SHP77 (cell line): ENCODE results near the gene PHF5A.
"Not testable (repeated sequence)": the region's sequence is repeated elsewhere in the genome, so short reads cannot be mapped to it uniquely, and the experiment has no call there.

ENCODE experiments used
- DNase-seq, 2 experiments: peaks; one replicate each; lab custom pipeline; 2025; lab: John Stamatoyannopoulos, UW

Gene PHF5A

DNA sequence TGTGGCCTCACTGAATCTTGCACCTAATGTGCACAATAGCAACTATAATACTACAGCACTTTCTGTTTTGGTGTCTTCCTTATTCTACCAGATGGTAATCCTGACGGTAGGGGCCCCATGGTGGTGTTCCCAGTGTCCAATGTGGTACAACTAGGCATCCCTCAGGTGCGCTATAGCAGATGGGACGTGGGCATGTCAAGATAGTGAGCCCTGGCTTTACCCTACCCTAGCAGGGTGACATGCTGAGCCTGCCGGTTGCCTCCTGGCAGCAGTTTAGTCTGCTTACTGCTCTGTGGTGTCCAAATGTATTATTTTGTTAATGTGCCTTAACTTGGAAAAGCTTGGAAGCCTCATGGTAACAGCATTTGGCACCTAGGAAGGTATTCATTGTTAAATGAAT is 19.6 kb upstream of the PHF5A start:
- DNase-seq: no peak

DNA sequence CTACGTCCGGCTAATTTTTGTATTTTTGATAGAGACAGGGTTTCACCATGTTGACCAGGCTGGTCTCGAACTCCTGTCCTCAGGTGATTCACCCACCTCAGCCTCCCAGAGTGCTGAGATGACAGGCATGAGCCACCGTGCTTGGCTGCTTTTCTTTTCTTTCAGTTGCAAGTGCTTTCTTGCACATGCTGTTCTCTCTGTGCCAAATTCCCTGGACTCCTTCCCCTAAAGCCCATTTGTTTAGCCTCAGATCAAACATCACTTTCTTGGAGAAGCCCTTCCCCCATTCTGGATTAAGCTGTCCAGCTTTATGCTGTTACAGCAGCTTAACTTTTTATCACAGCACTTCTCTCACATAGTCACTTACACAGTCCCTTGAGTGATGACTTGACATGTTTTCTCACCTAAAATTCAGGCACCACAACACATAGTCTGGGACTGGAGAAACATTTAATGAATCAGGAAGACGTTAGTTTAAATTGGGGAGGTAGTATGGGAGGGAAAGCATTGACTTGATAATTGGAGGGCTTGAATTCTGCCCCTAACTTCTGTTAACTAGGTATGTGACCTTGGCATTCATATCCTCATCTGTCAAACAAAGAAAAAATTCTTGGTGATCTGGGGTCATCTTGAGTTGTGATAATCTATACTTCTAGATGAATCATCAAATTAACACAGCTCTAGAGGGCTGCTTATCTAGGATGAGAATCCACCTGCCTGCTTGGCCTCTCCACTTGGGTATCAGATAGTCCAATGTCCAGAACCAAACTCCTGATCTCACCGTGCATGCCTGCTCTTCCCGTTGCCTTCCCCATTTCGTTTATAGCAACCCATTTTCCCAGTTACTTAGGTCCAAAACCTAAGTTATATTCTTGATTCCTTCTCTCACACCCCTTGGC is 18.8 kb upstream of the PHF5A start:
- no peak for DNase-seq

DNA sequence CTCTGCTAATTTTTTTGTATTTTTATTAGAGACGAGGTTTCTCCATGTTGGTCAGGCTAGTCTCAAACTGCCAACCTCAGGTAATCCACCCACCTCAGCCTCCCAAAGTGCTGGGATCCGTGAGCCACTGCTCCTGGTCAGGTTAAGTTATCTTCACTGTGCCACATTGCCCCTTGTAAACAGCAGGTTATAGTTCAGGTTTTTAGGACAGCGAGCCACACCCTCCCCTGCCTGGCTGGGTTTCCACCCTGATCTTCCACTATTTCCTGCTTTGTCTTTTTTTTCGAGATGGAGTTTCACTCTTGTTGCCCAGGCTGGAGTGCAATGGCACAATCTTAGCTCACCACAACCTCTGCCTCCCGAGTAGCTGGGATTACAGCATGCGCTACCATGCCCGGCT is 16.5 kb upstream of the PHF5A start:
- no peak for DNase-seq

DNA sequence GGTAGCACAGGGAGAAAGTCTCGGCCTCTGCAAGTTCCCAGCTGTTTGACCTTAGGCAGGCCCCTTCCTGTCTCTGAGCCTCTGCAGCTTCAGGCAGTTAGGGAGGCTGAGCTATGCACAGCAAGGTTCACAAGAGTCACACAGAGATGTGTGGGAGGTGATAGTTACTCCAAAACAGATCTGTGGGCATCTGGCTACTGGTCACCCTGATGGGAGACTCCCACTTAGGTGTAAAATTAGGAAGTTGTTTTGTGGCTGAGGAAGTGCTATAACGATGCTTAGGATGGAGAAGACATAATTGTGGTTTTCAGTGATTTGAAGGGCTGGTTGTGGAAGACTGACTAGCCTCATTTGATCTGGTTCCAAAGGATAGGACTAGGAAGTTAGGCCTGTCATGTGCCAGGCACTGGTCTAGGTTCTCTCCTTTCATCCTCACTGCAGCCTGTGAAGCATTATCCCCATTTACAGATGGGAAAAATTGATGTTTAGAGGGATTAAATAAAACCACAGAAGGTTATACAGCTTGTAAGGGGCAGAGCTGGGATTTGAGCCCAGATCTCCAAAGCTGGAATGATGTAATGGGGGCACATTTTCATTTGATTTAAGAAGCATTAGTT is 13.9 kb upstream of the PHF5A start:
- no peak for DNase-seq

DNA sequence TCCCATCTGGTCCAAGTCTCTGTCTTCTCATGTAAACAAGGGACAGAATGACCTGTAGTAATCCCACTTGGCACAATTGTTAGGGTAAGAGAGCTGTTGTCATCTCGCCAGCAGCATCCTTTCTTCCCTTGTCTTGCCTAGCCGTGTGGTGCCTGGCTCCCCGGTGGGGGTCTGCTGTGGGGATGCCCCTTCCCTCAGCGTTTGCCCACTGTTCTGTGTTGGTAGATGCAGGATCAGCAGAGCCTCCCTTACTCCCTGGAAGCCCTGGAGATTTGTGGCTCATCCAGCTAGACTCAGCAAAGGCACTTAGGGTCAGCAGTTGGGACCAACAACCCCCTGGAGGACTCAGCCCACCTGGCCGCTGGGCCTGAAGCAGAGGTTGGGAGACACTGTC is 13.4 kb upstream of the PHF5A start:
- DNase-seq: no peak

DNA sequence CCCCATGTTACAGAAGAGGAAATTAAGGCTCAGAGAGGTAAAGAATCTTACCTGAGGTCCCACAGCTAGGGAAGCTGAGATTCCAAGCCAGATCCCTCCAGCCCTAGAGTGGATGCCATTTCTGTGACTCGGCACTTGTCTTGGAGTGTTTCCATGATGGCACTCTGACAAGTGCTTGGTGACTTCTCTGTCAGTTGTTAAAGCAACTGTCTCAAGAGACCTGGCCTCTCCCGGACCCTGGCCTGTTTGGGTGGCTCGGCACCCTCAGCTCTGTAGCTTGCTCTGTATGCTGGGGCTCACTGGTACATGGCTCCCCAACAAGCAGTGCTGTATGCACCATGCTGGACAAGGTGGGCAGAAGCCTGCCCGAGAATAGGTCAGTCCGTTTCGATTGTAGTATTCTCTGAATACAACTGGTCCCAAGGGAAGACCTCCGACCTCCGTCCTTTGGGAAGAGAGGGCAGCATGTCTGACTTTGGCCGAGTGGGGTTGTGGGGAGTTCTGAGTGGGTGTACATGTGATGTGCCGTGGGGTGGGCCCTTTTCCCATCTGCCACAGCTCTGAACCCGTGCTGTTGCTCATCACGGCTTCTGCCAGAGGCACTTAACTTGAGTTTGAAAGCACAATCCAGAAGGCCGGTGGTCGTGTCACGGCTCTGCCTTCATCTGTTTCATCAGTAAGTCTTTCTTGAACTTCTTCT is 12.8 kb upstream of the PHF5A start:
- no peak for DNase-seq

DNA sequence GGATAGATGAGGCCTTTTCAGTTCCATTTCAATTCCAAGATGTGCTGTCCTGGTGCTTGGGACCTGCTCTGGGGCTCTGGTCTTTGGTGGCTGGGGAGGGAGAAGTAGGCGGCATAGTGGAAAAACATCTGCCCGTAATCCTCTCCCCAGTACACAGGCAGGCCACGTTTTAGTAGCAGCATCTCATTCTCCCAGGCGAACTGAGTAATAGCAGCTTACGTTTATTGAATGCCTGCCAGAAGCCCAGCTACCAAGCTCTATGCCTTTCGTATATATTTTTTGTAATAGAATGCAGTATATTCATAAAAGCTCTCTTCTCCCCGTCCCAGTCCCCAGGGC is 11.9 kb upstream of the PHF5A start:
- no peak for DNase-seq

DNA sequence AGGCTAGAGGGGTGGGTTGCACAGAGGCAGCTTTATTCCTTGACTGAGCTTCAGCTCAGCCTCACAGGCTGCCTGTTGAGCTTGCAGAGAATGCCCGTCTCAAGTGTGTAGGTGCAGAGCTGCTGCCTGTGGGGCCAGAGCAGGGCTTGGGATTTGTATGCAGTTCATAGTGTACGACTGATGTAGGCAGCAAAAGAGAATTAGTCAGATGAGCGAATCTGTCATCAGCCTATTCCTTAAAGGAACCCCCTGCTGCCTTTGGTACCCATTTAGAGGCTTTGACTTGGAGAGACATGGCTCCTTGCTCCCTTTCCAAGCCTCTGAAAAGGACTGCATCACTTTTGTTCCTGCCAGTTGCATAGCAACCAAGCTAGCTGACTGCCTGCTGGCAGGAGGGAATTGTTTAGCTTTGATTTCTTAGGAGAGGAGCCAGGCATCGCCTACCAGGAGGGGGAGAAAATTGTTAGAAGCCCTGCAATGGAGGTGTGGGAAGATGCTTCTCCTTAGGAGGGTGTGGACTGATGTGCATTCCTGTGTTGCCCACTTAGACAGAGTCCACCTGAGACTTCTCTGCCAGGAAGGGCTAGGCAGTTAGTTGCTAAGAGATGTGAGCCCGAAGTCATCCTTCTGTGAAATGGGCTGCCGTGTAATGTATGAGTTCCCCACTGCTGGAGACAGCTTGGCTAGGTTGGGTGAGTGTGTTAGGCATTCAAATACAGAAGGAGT is 11.3 kb upstream of the PHF5A start:
- DNase-seq: no peak

DNA sequence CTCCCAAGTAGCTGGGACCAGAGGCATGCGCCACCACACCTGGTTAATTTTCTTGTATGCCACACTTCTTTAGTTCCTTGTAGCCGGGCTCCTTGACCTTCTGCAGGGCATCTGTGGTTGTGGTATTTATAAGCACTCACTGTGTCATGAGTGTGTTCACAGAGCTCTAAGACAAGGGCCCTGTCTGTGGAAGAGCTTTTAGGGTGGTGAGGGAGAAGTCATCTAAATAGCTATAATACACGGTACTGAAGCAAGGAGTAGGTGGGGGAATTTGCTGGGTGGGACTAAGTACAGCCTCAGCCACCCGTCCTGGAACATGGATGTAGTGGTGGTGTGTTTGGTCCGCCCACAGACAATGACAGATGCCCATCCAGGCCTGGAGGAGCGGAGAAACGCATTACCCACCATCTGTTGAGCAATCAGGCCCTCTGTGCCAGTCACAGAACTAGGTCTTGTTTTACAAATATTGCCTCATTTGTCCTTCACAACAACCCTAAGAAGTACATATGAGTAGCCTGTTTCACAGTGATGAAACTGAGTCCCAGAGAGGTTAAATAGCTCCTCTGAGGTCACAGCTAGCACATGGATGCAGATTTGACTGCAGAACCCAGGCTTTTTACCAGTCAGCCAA is 10.5 kb upstream of the PHF5A start:
- no peak for DNase-seq

DNA sequence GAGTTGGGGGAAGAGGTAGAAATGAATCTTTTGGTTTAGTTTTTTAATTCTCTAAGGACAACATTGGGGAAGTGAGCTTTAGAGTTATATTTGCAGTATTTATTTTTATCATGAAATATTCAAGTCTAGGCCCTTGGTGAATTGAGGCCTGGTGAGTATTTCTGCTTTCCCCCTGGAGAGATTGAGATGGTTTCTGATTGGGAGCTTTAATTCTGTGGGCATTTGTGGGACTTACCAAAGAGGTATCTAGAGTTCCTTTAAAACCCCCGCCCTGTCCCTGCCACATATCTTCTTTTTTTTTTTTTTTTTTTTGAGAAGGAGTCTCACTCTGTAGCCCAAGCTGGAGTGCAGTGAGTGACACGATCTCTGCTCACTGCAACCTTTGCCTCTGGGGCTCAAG is 10.0 kb upstream of the PHF5A start:
- DNase-seq: no peak

DNA sequence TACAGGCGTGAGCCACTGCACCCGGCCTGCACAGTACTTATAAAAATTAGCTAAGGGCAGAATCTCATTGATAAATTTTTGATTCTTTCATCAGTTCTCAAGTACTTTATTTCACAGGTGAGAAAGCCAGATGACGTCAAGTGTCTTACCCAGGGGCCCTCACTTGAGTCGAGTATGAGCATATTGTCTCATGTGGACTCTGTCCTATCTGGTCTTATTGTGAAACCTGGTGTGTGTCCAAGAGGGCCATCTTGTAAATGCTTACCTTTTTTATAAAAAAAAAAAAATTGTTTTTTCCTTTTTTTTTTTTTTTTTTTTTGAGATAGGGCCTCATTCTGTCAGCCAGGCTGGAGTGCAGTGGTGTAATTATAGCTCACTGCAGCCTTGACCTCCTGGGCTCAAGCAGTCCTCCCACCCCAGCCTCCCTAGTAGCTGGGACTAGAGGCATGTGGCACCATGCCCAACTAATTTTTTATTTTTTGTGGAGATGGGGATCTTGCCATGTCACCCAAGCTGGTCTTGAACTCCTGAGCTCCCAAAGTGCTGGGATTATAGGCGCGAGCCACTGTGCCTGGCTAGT is 6.5 kb upstream of the PHF5A start:
- no peak for DNase-seq

DNA sequence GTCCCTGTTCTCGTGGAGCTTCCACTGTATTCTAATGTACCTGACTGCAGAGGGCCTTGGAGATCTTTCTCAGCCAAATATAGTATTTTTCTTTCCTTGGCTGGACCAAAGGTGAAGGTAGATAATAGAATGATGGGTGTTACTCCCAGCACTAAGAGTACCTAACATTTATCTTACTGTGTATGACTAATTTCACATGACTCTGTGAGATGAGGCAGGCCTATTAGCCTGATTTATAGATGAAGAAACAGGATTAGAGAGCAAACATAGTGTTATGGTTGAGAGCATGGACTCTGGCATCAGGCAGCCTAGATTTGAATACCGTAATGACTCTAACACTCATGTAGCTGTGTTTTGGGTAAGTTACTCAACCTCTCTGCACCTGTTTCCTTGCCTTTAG is 3.1 kb upstream of the PHF5A start:
- DNase-seq: no peak

DNA sequence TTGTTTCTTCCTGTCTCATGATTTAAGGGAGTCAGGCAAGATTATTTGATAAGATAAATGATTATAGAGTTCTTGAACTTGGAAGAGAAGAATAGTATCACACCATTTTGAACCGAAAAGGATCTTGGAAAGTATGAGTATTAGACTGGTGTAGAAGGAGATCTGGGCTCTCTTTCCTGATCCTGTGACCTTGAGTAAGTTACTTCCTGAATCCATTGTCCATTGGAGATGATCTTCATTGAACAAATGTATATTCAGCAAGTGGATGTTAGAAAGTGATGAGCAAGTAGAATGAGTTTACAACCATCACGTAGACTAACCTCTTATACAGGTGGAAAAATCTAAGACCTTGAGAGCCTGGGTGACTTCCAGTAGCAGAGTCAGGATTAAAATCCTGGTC is 2.4 kb upstream of the PHF5A start:
- no peak for DNase-seq

DNA sequence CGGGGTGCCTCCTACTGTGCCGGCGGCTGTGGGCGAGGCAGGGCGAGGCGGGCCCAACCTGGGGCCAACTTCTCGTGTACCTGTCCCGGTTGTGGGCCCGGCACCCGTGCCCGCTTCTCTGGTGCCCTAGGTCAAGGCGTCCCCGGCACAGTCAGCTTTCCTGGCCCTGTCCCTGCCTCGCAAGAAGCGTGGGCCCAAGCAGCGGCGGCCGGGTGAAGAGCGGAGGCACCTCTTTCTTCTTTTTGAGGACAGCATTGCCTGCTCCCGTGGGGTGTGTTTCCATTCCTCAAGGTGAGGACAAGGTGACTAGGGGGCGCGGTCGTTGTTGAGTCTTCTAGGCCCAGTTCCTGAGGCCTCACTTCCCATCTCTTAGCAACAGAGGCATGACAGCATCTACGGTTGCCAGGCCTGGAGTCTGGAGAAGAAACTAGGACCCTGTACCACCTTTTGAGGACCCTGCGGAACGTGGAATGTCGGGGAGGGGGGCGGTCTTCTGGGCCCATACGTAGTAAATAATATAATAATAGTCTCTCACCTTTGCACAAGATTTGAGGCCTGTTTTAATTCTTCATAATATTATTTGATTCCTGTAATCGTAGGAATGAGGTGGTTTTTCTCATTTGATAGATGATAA is 843 bp upstream of the PHF5A start:
- peak in 1 of 2 experiments; percentile 24 for DNase-seq

DNA sequence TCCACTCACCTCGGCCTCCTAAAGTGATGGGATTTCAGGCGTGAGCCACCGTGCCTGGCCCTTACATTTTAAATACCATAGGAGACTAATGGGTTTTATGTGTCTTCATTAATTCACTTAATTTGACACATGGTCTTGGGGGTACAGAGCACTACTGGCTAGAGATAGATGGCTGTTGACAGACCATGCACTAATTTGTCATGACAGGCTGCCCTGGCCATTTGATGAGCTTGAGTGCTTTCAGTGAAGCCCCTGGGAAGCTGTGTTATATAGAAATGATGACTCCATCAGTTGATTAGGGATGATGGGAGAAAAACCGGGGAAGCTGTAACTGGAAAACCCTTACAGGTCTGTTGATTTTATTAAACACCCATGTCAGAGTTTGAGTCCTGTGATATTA is 6.6 kb downstream of the PHF5A start:
- no peak for DNase-seq

DNA sequence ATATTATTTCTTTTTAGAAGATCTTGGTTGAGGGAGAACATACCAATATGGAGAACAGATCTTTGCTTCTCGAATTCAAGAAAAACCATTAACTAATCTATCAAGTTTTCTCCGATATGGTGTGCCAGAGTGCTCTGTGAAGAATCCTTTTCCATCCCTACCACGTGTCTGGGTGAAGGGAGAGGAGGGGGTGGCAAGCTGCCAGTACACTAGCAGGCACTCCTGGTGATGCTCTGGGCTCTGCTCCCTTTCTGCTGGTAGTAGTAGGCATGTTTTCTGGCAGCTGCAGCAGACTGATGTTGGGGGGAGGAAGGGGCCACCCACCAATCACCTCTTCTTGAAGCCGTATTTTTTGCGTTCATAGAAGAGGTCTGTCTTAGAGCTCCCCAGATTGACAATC is 8.4 kb downstream of the PHF5A start:
- DNase-seq: not testable (repeated sequence)

DNA sequence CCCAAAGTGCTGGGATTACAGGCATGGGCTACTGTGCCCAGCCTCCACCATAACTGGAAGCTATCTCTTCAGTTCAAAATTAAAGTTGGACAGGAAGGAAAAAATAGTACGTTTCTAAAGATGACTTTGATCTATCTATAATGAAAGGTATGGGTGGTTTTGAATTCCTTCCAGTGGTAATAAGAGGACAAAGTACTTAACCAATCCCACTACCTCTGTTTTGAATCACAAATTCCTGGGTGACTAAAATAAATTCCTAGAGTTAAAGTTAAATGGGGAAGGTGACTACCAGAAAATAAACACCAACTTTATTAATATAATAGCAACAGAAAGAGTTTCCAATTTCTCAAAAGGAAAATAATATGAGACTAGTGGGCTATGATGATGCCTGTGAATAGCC is 9.1 kb downstream of the PHF5A start:
- DNase-seq: no peak

DNA sequence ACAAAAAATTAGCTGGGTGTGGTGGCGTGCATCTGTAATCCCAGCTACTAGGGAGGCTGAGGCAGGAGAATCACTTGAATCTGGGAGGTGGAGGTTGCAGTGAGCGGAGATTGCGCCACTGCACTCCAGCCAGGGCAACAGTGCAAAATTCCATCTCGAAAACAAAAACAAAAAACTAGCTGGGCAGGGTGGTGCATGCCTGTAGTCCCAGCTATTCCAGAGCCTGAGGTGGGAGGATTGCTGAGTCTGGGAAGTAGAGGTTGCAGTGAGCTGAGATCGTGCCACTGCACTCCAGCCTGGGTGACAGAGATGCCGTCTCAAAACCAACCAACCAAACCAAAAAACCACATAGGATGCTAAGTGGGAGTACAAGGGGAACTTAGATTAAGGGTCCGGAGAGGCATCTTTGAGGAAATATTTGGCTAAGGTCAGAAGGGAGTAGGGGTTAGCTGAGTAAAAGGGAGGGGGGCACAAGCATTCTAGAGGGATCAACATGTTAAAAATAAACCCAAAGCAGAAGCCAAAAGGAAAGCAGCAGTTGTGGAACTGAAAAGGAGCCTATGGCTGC is 10.2 kb downstream of the PHF5A start:
- no peak for DNase-seq

DNA sequence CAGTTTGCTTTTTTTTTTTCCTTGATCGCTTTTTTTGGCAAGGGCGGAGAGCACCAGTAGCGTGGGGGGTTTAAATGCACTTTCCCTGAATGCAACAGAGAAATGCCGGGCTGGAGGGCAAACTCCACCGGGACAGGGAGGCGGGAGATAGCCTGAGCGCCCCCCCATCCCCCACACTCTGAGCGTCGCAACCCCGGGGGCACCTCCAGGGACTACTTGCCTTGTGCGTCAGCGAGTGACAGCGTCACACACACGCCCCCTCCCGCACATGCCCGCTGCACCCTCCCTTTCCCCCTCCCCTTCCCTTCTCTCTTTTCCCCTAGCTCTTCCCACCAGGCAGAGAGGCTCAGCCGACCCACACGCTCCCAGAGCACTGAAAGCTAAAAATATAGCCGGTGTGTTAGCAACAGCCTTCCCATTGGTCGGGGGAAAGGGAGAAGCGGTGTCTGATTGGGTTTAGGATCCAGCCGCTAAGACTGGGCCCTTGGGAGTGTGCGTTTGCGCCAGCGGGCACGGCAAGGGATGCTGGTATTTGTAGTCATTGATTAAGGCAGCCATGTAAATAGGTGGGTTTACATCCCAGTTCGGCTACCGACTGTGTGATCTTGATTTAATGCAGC is 20.2 kb downstream of the PHF5A start:
- DNase-seq: peak; percentile 98 to 99

DNA sequence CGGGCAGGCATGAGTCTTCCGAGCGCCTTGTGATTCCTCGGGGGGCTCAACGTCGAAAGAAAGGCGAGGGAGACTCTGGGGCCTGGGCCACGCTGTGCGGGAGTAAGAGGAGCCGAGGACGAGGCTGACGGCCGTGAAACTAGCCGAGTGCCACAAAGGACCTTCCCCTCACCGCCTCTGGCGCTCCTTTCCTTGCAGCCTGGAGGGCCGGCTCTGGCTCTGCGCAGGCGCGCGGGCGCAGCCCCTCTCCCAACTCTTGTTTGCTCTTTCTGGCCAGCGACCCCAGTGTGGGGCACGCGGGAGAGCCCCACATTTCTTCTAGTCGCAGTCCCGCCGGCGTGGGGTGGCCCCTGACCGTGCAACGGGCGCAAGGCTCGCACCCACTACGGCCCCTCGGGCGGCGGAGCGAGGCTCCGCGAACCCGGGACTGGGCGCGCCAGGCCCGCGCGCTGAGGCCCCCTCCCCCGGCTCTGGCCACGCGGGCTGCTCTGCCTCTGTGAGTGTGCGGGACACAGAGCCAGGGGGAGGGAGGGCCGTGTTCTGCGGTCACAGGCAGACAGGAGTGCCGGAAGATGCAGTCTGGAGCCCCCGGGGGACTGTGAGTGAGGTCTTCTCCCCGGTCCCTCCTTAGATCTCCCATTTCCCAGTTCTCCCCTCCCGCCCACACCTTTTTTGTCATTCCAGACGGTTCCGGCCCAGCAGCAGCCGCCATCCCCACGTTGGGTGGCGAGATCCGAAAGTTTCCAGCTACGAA is 20.9 kb downstream of the PHF5A start:
- peak in 1 of 2 experiments; percentile 73 for DNase-seq
